Stimulated activated CD4-positive, alpha-beta T cell treated with anti-CD3 and anti-CD28 coated beads, Interleukin-15, amount 100 ng/mL, for 24 hours (primary cell): Measurements from ENCODE around the gene PCSK5.
"Not testable (repeated sequence)": the region's sequence is repeated elsewhere in the genome, so short reads cannot be mapped to it uniquely, and the experiment has no call there.

Source experiments
- DNase-seq: peaks from one replicate; pipeline ENCODE4 v3.0.0-alpha.2; 2020

PCSK5 gene

GRCh38 chr9:76269789-76270188 is 379.3 kb downstream of the PCSK5 start:
- no peak for DNase-seq

- no peak for DNase-seq
Measured at GRCh38 chr9:76271755-76272154, 381.3 kb downstream of the PCSK5 start.

DNA sequence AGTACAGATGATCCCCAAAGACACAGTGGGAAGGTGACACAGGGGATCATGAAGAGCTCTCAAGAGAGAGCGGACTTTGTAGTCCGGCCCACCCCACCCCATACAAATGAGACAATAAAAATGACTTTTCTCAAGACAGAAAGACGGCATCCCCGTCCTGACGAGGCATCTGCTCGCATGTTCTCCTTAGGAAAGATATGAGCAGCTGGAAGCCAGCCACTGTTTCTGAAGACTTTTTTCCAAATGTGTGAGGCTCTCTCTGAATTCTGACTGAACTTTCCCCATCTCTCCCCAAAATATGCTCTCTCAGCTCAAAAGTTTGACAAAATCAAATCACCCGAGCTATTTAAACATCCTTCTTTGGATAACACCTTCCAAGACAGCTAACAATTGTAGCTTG is 398.6 kb downstream of the PCSK5 start:
- DNase-seq = no peak

DNA sequence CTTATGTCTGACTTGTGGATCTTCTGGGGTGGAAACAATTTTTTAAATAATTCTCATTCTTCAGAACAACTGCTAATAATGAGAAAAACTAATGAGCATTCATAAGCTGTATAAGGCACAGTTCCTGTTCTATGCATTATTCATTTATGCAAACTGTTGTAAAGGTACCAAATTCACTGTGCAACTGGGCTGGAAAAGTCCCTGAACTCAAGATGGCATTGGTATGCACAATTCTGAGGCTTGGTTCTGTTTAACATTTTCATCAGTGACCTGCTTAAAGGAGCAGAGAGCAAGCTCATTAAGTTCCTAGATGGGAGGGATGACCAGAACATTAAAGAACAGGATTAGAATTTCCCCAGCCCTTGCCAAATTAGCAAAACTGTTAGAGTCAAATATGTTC is 399.2 kb downstream of the PCSK5 start:
- no peak for DNase-seq

DNA sequence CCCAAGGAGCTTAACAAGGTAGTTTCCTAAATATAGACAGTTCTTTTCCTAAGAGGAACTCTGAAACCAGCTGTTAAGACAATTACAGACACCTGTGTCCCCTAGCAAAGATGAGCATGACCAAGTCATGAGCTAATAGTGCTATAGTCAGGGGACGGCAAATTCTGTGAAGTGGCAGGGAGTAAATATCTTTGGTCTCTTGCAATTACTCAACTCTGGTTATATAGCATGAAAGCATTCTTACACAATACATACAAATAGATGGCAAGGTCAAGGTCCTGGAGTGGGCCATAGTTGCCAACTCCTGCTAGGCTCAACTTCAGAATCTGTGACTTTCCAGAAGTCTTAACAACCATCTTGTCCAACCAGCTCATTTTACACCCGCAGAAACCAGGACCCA is 400.1 kb downstream of the PCSK5 start:
- no peak for DNase-seq

DNA sequence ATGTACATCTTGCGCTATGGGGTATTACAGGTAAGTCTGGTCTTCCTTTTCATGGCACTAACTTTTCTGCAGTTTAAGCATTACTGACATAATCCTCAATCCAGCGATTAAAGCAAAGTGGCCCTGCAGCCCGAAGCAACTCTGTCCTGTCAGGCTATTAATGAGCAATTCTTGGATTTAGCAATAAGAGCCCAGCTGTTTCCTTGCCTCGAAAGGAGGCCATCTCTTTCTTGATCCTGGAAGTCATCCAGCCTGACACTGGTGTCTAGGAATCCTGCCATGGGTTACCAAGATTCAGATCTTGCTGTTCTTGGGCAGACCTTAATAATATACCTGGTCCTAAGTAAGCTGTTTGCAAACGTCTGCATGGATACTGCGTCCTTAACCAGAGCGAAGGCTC is 401.8 kb downstream of the PCSK5 start:
- no peak for DNase-seq

DNA sequence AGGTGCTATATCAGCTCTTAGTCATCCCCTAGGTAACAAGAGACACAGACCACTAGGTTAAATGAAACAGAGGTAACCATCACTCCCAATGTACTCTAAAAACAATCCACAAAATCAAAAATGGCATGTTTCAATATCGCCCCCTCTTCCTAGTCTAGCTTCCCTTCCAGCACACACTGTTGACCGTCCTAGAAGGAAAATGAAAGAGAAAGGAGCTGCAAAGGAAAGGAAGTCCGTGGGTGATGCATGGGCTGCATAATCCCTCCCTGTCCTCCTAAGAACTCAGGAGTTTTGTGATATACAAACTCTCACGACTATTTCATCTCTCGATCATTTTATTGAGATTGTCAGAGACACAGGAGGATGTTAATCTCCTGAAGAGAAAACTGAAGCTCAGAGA is 402.2 kb downstream of the PCSK5 start:
- DNase-seq = no peak

GRCh38 chr9:76294301-76294700 is 403.8 kb downstream of the PCSK5 start:
- no peak for DNase-seq

DNA sequence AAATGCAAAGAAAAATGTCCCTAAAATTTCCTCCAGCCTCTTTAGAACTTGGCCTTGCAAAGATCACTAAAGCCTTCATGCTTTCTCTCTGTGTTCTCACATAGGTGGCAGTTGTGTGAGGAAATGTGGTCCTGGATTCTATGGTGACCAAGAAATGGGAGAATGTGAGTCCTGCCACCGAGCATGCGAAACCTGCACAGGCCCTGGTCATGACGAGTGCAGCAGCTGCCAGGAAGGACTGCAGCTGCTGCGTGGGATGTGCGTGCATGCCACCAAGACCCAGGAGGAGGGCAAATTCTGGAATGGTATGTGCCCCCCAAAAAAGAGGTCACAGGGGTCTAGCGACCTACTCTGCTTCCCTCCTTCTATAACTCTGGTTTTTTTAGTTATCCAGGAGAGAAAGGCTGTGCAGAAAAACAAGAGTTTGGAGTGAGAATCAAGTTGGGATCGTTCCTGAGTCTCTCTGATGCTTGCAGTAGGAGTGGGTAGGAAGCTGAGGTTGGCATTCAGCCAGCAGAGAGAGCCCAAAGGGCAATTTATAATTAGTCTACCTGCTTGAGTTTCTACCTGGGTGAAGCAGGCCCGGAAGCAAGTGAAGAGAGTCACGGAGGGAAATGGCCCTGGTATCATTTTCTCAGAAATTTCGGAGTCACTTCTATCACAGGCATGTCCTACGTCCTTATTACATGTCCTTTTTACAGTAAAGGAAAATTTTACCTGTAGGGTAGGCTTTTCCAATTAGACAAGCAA is 406.3 kb downstream of the PCSK5 start:
- DNase-seq = no peak

DNA sequence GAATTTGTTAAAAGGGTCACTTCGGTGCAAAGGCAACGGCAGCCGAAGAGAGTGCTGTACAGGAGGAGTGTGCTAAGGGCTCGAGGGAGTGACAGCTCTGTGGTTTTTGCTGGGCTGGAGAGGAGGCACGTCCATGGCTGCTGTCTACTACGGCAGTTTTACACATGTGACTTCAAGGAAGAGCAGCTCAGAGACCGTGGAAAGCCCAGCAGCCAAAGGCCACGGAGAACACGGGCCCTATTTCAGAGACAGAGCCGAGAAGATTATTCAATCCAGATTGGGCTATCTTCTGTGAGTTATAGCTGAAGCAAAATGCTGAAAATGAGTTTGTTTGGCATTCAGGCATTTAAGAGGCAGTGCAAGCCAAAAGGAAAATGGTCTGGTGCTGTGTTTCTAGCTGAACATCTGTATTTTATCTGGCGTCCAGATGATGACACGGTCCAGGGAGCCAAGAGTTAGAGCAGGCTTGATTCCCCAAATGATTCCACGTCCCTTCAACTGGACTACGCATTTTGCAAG is 407.3 kb downstream of the PCSK5 start:
- no peak for DNase-seq

DNA sequence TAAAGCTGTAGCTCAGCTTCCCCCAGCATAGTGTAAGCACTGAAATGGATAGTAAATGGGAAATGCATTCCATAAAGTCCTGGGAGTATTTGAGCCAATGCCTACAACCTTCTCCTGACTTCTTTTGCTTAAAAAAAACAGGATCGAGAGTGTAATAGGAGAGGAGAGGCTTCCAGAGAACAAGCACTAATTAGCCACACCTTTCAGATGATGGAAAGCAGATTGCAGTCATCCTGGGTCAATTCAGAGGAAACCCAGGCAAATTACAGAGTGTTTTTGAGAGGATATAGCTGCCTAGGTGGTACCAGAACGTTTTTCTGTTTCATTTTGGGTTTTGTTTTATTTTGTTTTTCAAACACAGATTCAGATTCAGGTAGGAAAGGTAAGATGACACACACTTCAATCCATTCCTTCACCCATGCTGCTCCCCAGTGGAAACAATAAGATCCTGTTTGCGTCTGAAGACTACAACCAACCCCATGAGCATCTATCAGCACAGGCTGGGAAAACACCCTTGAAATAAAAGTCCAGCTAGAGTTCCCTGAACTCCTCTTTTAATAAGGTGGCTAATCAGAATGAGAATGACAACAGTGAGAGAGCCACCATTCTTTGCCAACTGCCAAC is 408.2 kb downstream of the PCSK5 start:
- no peak for DNase-seq

- no peak for DNase-seq
Measured at GRCh38 chr9:76302543-76302942, 412.1 kb downstream of the PCSK5 start.

- peak; percentile 17 for DNase-seq
Measured at GRCh38 chr9:76302947-76303550, 412.6 kb downstream of the PCSK5 start.

DNA sequence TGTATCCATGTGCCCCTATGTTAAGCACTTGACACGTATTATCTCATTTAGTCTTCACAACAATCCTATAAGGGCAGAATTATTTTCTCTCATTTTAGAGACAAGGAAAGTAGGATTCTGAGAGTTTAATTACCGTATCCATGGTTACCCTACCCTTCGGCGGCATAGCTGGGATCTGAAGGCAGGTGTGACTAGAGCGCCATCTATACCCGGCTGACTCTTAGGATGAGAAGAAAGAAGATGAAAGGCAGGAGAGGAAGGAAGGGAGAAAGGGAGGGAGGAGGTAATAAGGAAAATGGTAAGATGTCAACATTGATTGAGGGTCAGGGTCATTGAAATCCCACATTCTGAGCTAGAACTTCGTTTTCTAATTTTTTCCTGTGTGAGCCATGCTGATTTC is 416.6 kb downstream of the PCSK5 start:
- not testable (repeated sequence) for DNase-seq

DNA sequence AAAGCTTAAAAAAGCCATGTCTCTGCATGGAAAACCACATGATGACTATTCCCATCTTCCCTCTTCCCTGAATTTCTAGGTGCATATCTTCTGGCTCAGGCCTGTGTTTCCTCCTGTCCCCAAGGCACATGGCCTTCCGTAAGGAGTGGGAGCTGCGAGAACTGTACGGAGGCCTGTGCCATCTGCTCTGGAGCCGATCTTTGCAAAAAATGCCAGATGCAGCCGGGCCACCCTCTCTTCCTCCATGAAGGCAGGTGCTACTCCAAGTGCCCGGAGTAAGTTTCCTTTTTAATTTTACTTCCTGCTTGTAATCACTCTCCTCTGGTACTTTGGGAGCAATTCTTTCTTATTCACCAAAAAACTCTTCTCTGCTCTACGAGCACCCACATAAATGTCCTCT is 420.1 kb downstream of the PCSK5 start:
- DNase-seq = no peak

- DNase-seq = no peak
Measured at GRCh38 chr9:76310991-76311390, 420.5 kb downstream of the PCSK5 start.

DNA sequence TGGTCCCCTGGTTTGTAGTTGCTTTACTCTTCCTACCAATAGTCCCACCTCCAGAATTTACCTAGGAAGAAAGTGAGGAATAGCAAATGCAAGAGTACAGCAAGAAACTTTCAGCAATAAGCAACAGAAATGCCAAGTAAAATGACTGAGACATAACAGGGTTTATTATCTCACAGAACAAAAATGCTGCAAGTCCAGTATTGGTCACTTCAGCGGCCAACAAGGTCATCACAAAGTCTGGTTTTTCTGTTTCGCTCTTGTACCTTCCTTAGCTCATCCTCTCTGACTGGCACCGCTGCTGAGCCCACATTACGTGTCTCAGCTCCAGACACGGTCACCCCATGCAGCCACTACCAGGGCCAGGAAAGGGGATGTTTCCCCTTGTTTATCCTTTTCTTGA is 421.1 kb downstream of the PCSK5 start:
- DNase-seq = no peak

GRCh38 chr9:76313771-76314170 is 423.3 kb downstream of the PCSK5 start:
- DNase-seq = no peak

DNA sequence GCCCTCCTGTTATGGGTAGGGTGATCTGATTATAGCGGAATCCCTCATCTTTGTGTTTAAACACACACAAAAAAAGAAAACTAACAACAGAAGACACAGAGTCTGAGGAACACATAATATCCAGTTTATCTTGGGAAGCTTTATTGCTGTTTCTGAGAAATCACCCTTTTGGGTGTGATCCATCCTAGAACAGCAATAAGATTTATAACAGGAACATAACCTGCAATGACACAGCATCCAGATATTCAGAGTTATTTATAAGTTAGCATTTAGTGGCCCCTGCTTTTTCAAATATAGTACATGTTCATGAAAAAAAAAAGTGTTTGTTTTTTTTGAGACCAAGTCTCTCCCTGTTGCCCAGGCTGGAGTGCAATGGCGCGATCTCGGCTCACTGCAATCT is 423.8 kb downstream of the PCSK5 start:
- DNase-seq = no peak

GRCh38 chr9:76316069-76316468 is 425.6 kb downstream of the PCSK5 start:
- no peak for DNase-seq

GRCh38 chr9:76319466-76319865 is 429.0 kb downstream of the PCSK5 start:
- not testable (repeated sequence) for DNase-seq

GRCh38 chr9:76321195-76321828 is 430.8 kb downstream of the PCSK5 start:
- no peak for DNase-seq

DNA sequence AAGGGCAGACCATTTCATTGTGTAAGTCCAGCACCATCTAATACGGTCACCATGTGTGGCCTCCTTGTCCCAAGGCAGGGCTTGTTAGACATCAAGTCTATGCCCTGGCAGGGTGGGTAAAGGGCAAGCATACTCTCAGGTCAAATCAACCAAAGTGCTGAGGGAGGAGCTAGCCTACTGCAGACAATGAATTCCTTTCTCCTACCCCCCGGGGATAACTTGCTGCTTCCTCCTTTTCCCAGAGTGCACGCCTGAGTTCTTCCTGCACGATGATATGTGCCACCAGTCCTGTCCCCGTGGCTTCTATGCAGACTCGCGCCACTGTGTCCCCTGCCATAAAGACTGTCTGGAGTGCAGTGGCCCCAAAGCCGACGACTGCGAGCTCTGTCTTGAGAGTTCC is 432.3 kb downstream of the PCSK5 start:
- DNase-seq = no peak

- DNase-seq = no peak
Measured at GRCh38 chr9:76323490-76323889, 433.0 kb downstream of the PCSK5 start.
